Parathyroid adenoma (tissue), 2 donors: ENCODE measurements around the gene C14orf180.
A peak's percentile ranks its signal among the peaks of the same experiment; 100 is the strongest.

ENCODE experiments used
- H2AFZ ChIP-seq: fragments of 300-600 bp; sonication (generic); one replicate; pipeline ENCODE4 v1.7.0; 2017; ENCODE audit warnings: antibody characterized with exemption, mild to moderate bottlenecking
- H3K27ac ChIP-seq: fragments of 300-600 bp; sonication (generic); one replicate; pipeline ENCODE4 v1.7.0; 2017
- H3K27me3 ChIP-seq: fragments of 300-600 bp; sonication (generic); one replicate; pipeline ENCODE4 v1.7.0; 2017; ENCODE audit warnings: low read length; ENCODE audit not compliant: control insufficient read depth, insufficient read depth
- H3K36me3 ChIP-seq: fragments of 300-600 bp; sonication (generic); one replicate; pipeline ENCODE4 v1.7.0; 2017; ENCODE audit warnings: low read length; ENCODE audit not compliant: control insufficient read depth, insufficient read depth
- H3K4me1 ChIP-seq: fragments of 300-600 bp; sonication (generic); one replicate; pipeline ENCODE4 v1.7.0; 2017; ENCODE audit warnings: control low read depth
- H3K4me2 ChIP-seq: fragments of 300-600 bp; sonication (generic); one replicate; pipeline ENCODE4 v1.7.0; 2017; ENCODE audit warnings: low read length
- H3K4me3 ChIP-seq: fragments of 300-600 bp; sonication (generic); one replicate; pipeline ENCODE4 v1.7.0; 2017; ENCODE audit warnings: low read depth, low read length
- H3K79me2 ChIP-seq: fragments of 300-600 bp; sonication (generic); one replicate; pipeline ENCODE4 v1.7.0; 2017; ENCODE audit warnings: control low read depth
- H3K9ac ChIP-seq: fragments of 300-600 bp; sonication (generic); one replicate; pipeline ENCODE4 v1.7.0; 2017; ENCODE audit warnings: mild to moderate bottlenecking
- H3K9me3 ChIP-seq: fragments of 300-600 bp; sonication (generic); one replicate; pipeline ENCODE4 v1.7.0; 2017; ENCODE audit warnings: low read length; ENCODE audit not compliant: control insufficient read depth
- CTCF ChIP-seq: fragments of 300-600 bp; sonication (generic); IDR thresholded peaks from one replicate; pipeline ENCODE4 v1.7.0; 2017; ENCODE audit warnings: antibody characterized with exemption, mild to moderate bottlenecking
- donor health status: primary hyperparathyroidism.

The C14orf180 gene

DNA sequence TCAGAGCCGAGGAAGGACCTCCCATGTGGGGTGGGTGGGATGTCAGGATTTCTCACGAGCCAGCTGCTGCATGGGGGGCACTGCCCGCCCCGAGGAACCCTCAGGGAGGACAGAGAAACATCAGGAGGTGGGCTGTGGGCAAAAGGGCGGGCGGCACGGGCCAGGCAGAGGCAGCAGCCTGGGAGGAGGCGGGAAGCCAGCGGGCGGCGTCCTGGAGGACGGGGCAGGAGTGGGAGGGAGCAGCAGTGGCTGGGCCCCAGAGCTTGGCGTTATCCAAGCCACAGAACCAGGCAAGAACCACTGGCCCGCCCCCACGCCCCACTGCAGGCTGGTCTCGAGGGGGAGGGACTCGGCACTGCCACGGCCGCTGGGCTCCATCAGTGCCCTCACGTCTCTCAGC, 2.4 kb downstream of the C14orf180 start:
- Histone ChIP-seq H3K36me3 (no peaks in the 10 kb centered on the region), H3K79me2 (no peaks in the 10 kb centered on the region), H3K9ac (no peak overlapping the region), H3K4me1 (peaks cover 19% of the 10 kb centered on the region), H3K4me2 (peak overlapping the region; percentile 57), H2AFZ (no peak overlapping the region), H3K9me3 (no peaks in the 10 kb centered on the region), H3K27me3 (no peaks in the 10 kb centered on the region), H3K4me3 (no peak overlapping the region), H3K27ac (no peak overlapping the region)
- TF ChIP-seq CTCF = no peak

DNA sequence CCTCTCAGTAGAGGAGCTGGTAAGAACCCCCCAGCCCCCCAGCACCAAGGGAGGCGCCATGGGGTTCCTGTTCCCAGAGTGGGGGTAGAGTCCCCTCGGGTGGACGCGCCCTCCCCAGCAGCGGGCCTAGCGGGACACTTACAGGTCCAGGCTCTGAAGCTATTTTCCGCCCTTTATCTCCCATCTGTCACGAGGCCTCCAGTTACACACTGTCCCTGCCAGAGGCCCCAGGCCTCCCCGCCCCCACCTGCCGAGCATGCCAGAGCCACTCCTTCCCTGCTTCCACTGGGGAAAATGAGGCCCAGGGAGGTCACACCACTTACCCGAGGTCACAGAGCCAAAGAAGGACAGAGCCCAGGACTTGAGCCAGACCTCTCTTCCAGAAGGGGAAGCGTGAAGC, 3.1 kb downstream of the C14orf180 start:
- Histone ChIP-seq H3K9ac (no peak overlapping the region), H3K27me3 (no peaks in the 10 kb centered on the region), H3K4me3 (no peak overlapping the region), H3K4me1 (peaks cover 19% of the 10 kb centered on the region), H3K36me3 (no peaks in the 10 kb centered on the region), H2AFZ (peak overlapping the region; percentile 53), H3K27ac (no peak overlapping the region), H3K4me2 (peak overlapping the region; percentile 57), H3K79me2 (no peaks in the 10 kb centered on the region), H3K9me3 (no peaks in the 10 kb centered on the region)
- no peak for TF ChIP-seq CTCF

GRCh38 chr14:104583424-104584306, 4.1 kb downstream of the C14orf180 start:
- no peaks in the 10 kb centered on the region for H3K27me3 ChIP-seq
- no peak overlapping the region for H3K27ac ChIP-seq
- no peaks in the 10 kb centered on the region for H3K36me3 ChIP-seq
- H3K4me2 ChIP-seq = no peak overlapping the region
- no peak overlapping the region for H3K9ac ChIP-seq
- H2AFZ ChIP-seq = no peak overlapping the region
- no peak for TF ChIP-seq CTCF
- H3K4me3 ChIP-seq = no peak overlapping the region
- H3K4me1 ChIP-seq = peaks cover 16% of the 10 kb centered on the region
- no peaks in the 10 kb centered on the region for H3K79me2 ChIP-seq
- H3K9me3 ChIP-seq = no peaks in the 10 kb centered on the region

- no peak overlapping the region for H3K27ac ChIP-seq
- H3K4me2 ChIP-seq = no peak overlapping the region
- no peak for TF ChIP-seq CTCF
- H3K4me1 ChIP-seq = peaks cover 16% of the 10 kb centered on the region
- H2AFZ ChIP-seq = no peak overlapping the region
- no peaks in the 10 kb centered on the region for H3K9me3 ChIP-seq
- no peaks in the 10 kb centered on the region for H3K36me3 ChIP-seq
- H3K4me3 ChIP-seq = no peak overlapping the region
- H3K79me2 ChIP-seq = no peaks in the 10 kb centered on the region
- no peaks in the 10 kb centered on the region for H3K27me3 ChIP-seq
- H3K9ac ChIP-seq = no peak overlapping the region
These were observed 5.0 kb downstream of the C14orf180 start for GRCh38 chr14:104584557-104584956.
